Neural cell (in vitro differentiated cells): ENCODE results near the gene SYNGR4. TPM values are rescaled to one million over a fixed set of nuclear protein-coding genes. Genes with fewer than 3 reads are reported as not detected.

Experiments
- H2AFZ ChIP-seq: fragments of 200-600, 300-800 bp; sonication (generic), shearing (Covaris generic); 2 replicates; pipeline ENCODE4 v1.6.0; 2014; ENCODE audit warnings: low read depth, mild to moderate bottlenecking, antibody characterized with exemption, low read length, moderate library complexity
- H3F3A ChIP-seq: fragments of 200-600 bp; shearing (Covaris generic); 2 replicates; pipeline ENCODE4 v1.6.1; 2016; ENCODE audit warnings: mild to moderate bottlenecking, moderate library complexity, mixed read lengths, antibody characterized with exemption, low read length; ENCODE audit not compliant: insufficient read depth, poor library complexity, severe bottlenecking
- H3K27ac ChIP-seq: fragments of 200-600, 300-800 bp; sonication (generic), shearing (Covaris generic); 2 replicates; pipeline ENCODE4 v1.5.1; 2014; ENCODE audit warnings: mild to moderate bottlenecking, low read length, moderate library complexity
- H3K27me3 ChIP-seq: fragments of 300-800, 200-600 bp; sonication (generic), shearing (Covaris generic); 2 replicates; pipeline ENCODE4 v1.6.0; 2014; ENCODE audit warnings: mild to moderate bottlenecking, low read depth, low read length, moderate library complexity; ENCODE audit not compliant: insufficient read depth
- H3K36me3 ChIP-seq: fragments of 300-800, 200-600 bp; sonication (generic), shearing (Covaris generic); 2 replicates; pipeline ENCODE4 v1.5.1; 2014; ENCODE audit warnings: mild to moderate bottlenecking, antibody characterized with exemption, low read length, moderate library complexity; ENCODE audit not compliant: insufficient read depth
- H3K4me2 ChIP-seq: fragments of 300-800, 200-600 bp; sonication (generic), shearing (Covaris generic); 2 replicates; pipeline ENCODE4 v1.6.0; 2014; ENCODE audit warnings: mild to moderate bottlenecking, low read length
- H3K4me3 ChIP-seq: fragments of 300-800, 200-600 bp; sonication (generic), shearing (Covaris generic); 2 replicates; pipeline ENCODE4 v1.5.1; 2014; ENCODE audit warnings: mild to moderate bottlenecking, low read length, moderate library complexity
- H3K79me2 ChIP-seq: fragments of 200-600 bp; shearing (Covaris generic); replicated peaks from 2 replicates; pipeline ENCODE4 v1.6.0; 2014; ENCODE audit warnings: mild to moderate bottlenecking, low read length, moderate library complexity; ENCODE audit not compliant: insufficient read depth
- H3K9ac ChIP-seq: fragments of 300-800, 200-600 bp; sonication (generic), shearing (Covaris generic); 2 replicates; pipeline ENCODE4 v1.6.1; 2016; ENCODE audit warnings: mild to moderate bottlenecking, low read length, mixed read lengths
- H3K9me2 ChIP-seq: fragments of 200-600 bp; shearing (Covaris generic); 2 replicates; pipeline ENCODE4 v1.6.1; 2016; ENCODE audit warnings: mild to moderate bottlenecking, low read length, mixed read lengths; ENCODE audit not compliant: insufficient read depth
- H3K9me3 ChIP-seq: fragments of 200-600, 300-800 bp; sonication (generic), shearing (Covaris generic); 2 replicates; pipeline ENCODE4 v1.6.1; 2016; ENCODE audit warnings: mild to moderate bottlenecking, mixed run types, low read length, moderate library complexity, mixed read lengths
- H4K20me1 ChIP-seq: fragments of 200-600 bp; shearing (Covaris generic); 2 replicates; pipeline ENCODE4 v1.6.1; 2016; ENCODE audit warnings: mild to moderate bottlenecking, mixed run types; ENCODE audit not compliant: insufficient read depth
- EP300 ChIP-seq: fragments of 450-650 bp; conservative IDR thresholded peaks from 2 replicates; pipeline ENCODE4 v1.6.1; 2014; ENCODE audit warnings: antibody characterized with exemption, mild to moderate bottlenecking, moderate library complexity; ENCODE audit not compliant: poor library complexity, severe bottlenecking
- EZH2 ChIP-seq: fragments of 200-600, 300-800 bp; shearing (Covaris generic), sonication (generic); IDR thresholded peaks from 2 replicates; pipeline ENCODE4 v1.6.1; 2014; ENCODE audit warnings: antibody characterized with exemption, low read length, borderline replicate concordance, mild to moderate bottlenecking; ENCODE audit not compliant: insufficient read depth, poor library complexity, severe bottlenecking
- MXI1 ChIP-seq: fragments of 450-650 bp; conservative IDR thresholded peaks from 2 replicates; pipeline ENCODE4 v1.6.1; 2014; ENCODE audit warnings: antibody characterized with exemption, mild to moderate bottlenecking; ENCODE audit not compliant: poor library complexity, severe bottlenecking
- POLR2AphosphoS5 ChIP-seq: IDR thresholded peaks from 2 replicates; pipeline ENCODE4 v1.6.1; 2012
- RAD21 ChIP-seq: fragments of 450-650 bp; conservative IDR thresholded peaks from 2 replicates; pipeline ENCODE4 v1.6.1; 2014; ENCODE audit warnings: antibody characterized with exemption, mild to moderate bottlenecking, moderate library complexity
- SMC3 ChIP-seq: fragments of 450-650 bp; conservative IDR thresholded peaks from 2 replicates; pipeline ENCODE4 v1.6.1; 2014; ENCODE audit warnings: antibody characterized with exemption, mild to moderate bottlenecking, moderate library complexity; ENCODE audit not compliant: poor library complexity
- TAF1 ChIP-seq: IDR thresholded peaks from 2 replicates; pipeline ENCODE4 v1.6.1; 2012; ENCODE audit warnings: low read depth
- polyA plus RNA-seq: library from polyadenylated mRNA; depleted of rRNA; stranded (reverse); fragments of >200 nt; gene quantifications from 2 replicates; pipeline ENCODE4 v1.2.3, GENCODE V29; 2014
- TF ChIP-seq, protein P1 (sequence below): IDR thresholded peaks from 2 replicates; pipeline ENCODE4 v1.6.1; 2012; ENCODE audit warnings: borderline replicate concordance
- TF ChIP-seq, protein P2 (sequence below): fragments of 450-650 bp; IDR thresholded peaks from 2 replicates; pipeline ENCODE4 v1.5.1; 2014; ENCODE audit warnings: antibody characterized with exemption, mild to moderate bottlenecking, moderate library complexity; ENCODE audit not compliant: poor library complexity, severe bottlenecking

Gene SYNGR4
- polyA plus RNA-seq, 1 donor from 2014 or later = not detected

GRCh38 chr19:48359123-48359522, 5.0 kb upstream of the SYNGR4 start:
- Histone ChIP-seq H3K4me2 (no peak overlapping the region), H3K27ac (no peak overlapping the region), H3K36me3 (no peaks in the 10 kb centered on the region), H3K79me2 (no peaks in the 10 kb centered on the region), H3K27me3 (no peaks in the 10 kb centered on the region), H3K4me3 (no peak overlapping the region), H3K9me3 (no peaks in the 10 kb centered on the region), H3F3A (no peaks in the 10 kb centered on the region), H4K20me1 (no peaks in the 10 kb centered on the region), H2AFZ (no peak overlapping the region), H3K9me2 (no peaks in the 10 kb centered on the region), H3K9ac (no peak overlapping the region)
- TF ChIP-seq, protein P1, sequence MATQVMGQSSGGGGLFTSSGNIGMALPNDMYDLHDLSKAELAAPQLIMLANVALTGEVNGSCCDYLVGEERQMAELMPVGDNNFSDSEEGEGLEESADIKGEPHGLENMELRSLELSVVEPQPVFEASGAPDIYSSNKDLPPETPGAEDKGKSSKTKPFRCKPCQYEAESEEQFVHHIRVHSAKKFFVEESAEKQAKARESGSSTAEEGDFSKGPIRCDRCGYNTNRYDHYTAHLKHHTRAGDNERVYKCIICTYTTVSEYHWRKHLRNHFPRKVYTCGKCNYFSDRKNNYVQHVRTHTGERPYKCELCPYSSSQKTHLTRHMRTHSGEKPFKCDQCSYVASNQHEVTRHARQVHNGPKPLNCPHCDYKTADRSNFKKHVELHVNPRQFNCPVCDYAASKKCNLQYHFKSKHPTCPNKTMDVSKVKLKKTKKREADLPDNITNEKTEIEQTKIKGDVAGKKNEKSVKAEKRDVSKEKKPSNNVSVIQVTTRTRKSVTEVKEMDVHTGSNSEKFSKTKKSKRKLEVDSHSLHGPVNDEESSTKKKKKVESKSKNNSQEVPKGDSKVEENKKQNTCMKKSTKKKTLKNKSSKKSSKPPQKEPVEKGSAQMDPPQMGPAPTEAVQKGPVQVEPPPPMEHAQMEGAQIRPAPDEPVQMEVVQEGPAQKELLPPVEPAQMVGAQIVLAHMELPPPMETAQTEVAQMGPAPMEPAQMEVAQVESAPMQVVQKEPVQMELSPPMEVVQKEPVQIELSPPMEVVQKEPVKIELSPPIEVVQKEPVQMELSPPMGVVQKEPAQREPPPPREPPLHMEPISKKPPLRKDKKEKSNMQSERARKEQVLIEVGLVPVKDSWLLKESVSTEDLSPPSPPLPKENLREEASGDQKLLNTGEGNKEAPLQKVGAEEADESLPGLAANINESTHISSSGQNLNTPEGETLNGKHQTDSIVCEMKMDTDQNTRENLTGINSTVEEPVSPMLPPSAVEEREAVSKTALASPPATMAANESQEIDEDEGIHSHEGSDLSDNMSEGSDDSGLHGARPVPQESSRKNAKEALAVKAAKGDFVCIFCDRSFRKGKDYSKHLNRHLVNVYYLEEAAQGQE = no peak
- no peak for TF ChIP-seq RAD21
- TF ChIP-seq SMC3 = no peak
- TF ChIP-seq, protein P2, sequence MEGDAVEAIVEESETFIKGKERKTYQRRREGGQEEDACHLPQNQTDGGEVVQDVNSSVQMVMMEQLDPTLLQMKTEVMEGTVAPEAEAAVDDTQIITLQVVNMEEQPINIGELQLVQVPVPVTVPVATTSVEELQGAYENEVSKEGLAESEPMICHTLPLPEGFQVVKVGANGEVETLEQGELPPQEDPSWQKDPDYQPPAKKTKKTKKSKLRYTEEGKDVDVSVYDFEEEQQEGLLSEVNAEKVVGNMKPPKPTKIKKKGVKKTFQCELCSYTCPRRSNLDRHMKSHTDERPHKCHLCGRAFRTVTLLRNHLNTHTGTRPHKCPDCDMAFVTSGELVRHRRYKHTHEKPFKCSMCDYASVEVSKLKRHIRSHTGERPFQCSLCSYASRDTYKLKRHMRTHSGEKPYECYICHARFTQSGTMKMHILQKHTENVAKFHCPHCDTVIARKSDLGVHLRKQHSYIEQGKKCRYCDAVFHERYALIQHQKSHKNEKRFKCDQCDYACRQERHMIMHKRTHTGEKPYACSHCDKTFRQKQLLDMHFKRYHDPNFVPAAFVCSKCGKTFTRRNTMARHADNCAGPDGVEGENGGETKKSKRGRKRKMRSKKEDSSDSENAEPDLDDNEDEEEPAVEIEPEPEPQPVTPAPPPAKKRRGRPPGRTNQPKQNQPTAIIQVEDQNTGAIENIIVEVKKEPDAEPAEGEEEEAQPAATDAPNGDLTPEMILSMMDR = no peak
- no peak for TF ChIP-seq TAF1
- no peak for TF ChIP-seq EZH2

DNA sequence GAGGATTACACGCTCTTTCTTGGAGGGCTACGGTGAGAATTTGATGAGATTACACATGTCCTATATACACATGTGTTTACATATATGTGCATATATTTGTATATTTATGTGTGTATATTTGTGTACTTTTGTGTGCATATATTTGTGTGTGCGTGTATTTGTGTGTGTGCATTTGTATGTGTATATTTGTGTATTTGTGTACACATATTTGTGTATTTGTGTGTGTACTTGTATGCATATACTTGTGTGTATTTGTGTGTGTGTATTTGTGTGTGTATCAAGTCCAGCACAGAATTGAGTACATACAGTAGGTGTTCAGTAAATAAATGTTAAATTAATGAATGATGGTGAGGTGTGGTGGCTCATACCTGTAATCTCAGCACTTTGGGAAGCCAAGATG, 2.3 kb upstream of the SYNGR4 start:
- H3K4me3 ChIP-seq = no peak overlapping the region
- H3K9me3 ChIP-seq = no peaks in the 10 kb centered on the region
- TF ChIP-seq EZH2 (no peak), EP300 (no peak), RAD21 (no peak), SMC3 (no peak), POLR2AphosphoS5 (no peak), TAF1 (no peak), MXI1 (no peak)
- TF ChIP-seq, protein P2 = no peak
- TF ChIP-seq, protein P1 = no peak
- H3K9me2 ChIP-seq = no peaks in the 10 kb centered on the region
- H3F3A ChIP-seq = no peaks in the 10 kb centered on the region
- H3K27ac ChIP-seq = no peak overlapping the region
- H3K4me2 ChIP-seq = no peak overlapping the region
- H3K36me3 ChIP-seq = no peaks in the 10 kb centered on the region
- no peak overlapping the region for H2AFZ ChIP-seq
- H3K27me3 ChIP-seq = no peaks in the 10 kb centered on the region
- H4K20me1 ChIP-seq = no peaks in the 10 kb centered on the region
- H3K9ac ChIP-seq = no peak overlapping the region
- H3K79me2 ChIP-seq = no peaks in the 10 kb centered on the region
